ENCODE results near the gene CALCOCO1. TPM values are rescaled to one million over a fixed set of nuclear protein-coding genes. Genes with fewer than 3 reads are reported as not detected.
A peak's percentile ranks its signal among the peaks of the same experiment; 100 is the strongest.

CALCOCO1 gene
- total RNA-seq (2021), result 16.8 and 34.0 TPM in 2 replicates
- percentile 42 among the genes with signal in this experiment for Bru-seq, nascent RNA
- BruChase-seq, experiment 1, labeled RNA remaining after a 2-hour chase, result percentile 49 among the genes with signal in this experiment
- percentile 49 among the genes with signal in this experiment for BruChase-seq, experiment 2, labeled RNA remaining after a 6-hour chase
- long read RNA-seq, full-length matches to known transcripts, result 14 of 28 reads
- long read RNA-seq, partial matches to known transcripts, result 8 of 28 reads
- long read RNA-seq, other reads (novel, unspliced or antisense), result 6 of 28 reads

- intact Hi-C loops (cut with micrococcal nuclease; ENCODE audit: unreplicated experiment), result no loop called here
- Histone ChIP-seq H3K36me3 (ENCODE audit: insufficient read depth, low read length, poor library complexity, severe bottlenecking) (no peaks in the 10 kb centered on the region), H3K4me1 (ENCODE audit: insufficient read depth, low read length, poor library complexity, severe bottlenecking) (peaks cover 5% of the 10 kb centered on the region), H3K27ac (ENCODE audit: low read depth, low read length, poor library complexity, severe bottlenecking) (peak within 1 kb of the TSS; percentile 20), H3K4me3 (ENCODE audit: low read depth, low read length, poor library complexity, severe bottlenecking) (peak within 1 kb of the TSS; percentile 57), H3K9me3 (ENCODE audit: low read depth, low read length, poor library complexity, severe bottlenecking) (no peaks in the 10 kb centered on the region), H3K27me3 (replicated peaks; ENCODE audit: insufficient read depth, low read depth, low read length, poor library complexity) (no peaks in the 10 kb centered on the region)
- no TSS peak for BruUV-seq (replicated peaks)
- TF ChIP-seq CTCF (conservative IDR thresholded peaks at IDR 0.05; ENCODE audit: low read depth, low read length) (no peak), EZH2 (IDR thresholded peaks at IDR 0.05; ENCODE audit: borderline replicate concordance, low read depth, low read length, poor library complexity, severe bottlenecking) (no peak)
- DNase-seq (ENCODE audit: low spot score), result peak; percentile 99
- CTCF ChIA-PET, result no interaction called here
- POLR2A ChIA-PET (ENCODE audit: low non-redundant PET), result no interaction called here
Observed at GRCh38 chr12:53727310-53728041, at the start of gene CALCOCO1. CALCOCO1 (minus strand) TSS chr12:53727452; CDS start chr12:53725242, 2,210 bp downstream.

GRCh38 chr12:53776872-53777271, 49.6 kb upstream of the CALCOCO1 start:
- H3K4me3 ChIP-seq (ENCODE audit: low read depth, low read length, poor library complexity, severe bottlenecking), result no peak overlapping the region
- no TSS peak for BruUV-seq (replicated peaks)
- CTCF ChIA-PET, result no interaction called here
- POLR2A ChIA-PET (ENCODE audit: low non-redundant PET), result interaction anchor here (0.5 kb wide), 1 partner anchor 86 kb away, joined by 4 read pairs; no protein-coding TSS in a partner anchor
- DNase-seq (ENCODE audit: low spot score), result no peak
- no peaks in the 10 kb centered on the region for H3K36me3 ChIP-seq (ENCODE audit: insufficient read depth, low read length, poor library complexity, severe bottlenecking)
- H3K9me3 ChIP-seq (ENCODE audit: low read depth, low read length, poor library complexity, severe bottlenecking), result no peaks in the 10 kb centered on the region
- intact Hi-C loops (cut with micrococcal nuclease; ENCODE audit: unreplicated experiment), result no loop called here
- no peak overlapping the region for H3K27ac ChIP-seq (ENCODE audit: low read depth, low read length, poor library complexity, severe bottlenecking)
- H3K4me1 ChIP-seq (ENCODE audit: insufficient read depth, low read length, poor library complexity, severe bottlenecking), result peaks cover 13% of the 10 kb centered on the region
- H3K27me3 ChIP-seq (replicated peaks; ENCODE audit: insufficient read depth, low read depth, low read length, poor library complexity), result no peaks in the 10 kb centered on the region
- no peak for TF ChIP-seq EZH2 (IDR thresholded peaks at IDR 0.05; ENCODE audit: borderline replicate concordance, low read depth, low read length, poor library complexity, severe bottlenecking)
- no peak for TF ChIP-seq CTCF (conservative IDR thresholded peaks at IDR 0.05; ENCODE audit: low read depth, low read length)

- Histone ChIP-seq H3K4me1 (ENCODE audit: insufficient read depth, low read length, poor library complexity, severe bottlenecking) (peaks cover under 1% of the 10 kb centered on the region), H3K4me3 (ENCODE audit: low read depth, low read length, poor library complexity, severe bottlenecking) (no peak overlapping the region), H3K9me3 (ENCODE audit: low read depth, low read length, poor library complexity, severe bottlenecking) (no peaks in the 10 kb centered on the region), H3K27ac (ENCODE audit: low read depth, low read length, poor library complexity, severe bottlenecking) (no peak overlapping the region), H3K27me3 (replicated peaks; ENCODE audit: insufficient read depth, low read depth, low read length, poor library complexity) (no peaks in the 10 kb centered on the region), H3K36me3 (ENCODE audit: insufficient read depth, low read length, poor library complexity, severe bottlenecking) (no peaks in the 10 kb centered on the region)
- BruUV-seq (replicated peaks), result no TSS peak
- ChIA-PET CTCF (no interaction called here), POLR2A (ENCODE audit: low non-redundant PET) (no interaction called here)
- intact Hi-C loops (cut with micrococcal nuclease; ENCODE audit: unreplicated experiment), result no loop called here
- no peak for DNase-seq (ENCODE audit: low spot score)
- TF ChIP-seq EZH2 (IDR thresholded peaks at IDR 0.05; ENCODE audit: borderline replicate concordance, low read depth, low read length, poor library complexity, severe bottlenecking) (no peak), CTCF (conservative IDR thresholded peaks at IDR 0.05; ENCODE audit: low read depth, low read length) (no peak)
Observed at GRCh38 chr12:53775478-53776145, 48.4 kb upstream of the CALCOCO1 start.
